Measurements from ENCODE around the gene MCF2L.

DNA sequence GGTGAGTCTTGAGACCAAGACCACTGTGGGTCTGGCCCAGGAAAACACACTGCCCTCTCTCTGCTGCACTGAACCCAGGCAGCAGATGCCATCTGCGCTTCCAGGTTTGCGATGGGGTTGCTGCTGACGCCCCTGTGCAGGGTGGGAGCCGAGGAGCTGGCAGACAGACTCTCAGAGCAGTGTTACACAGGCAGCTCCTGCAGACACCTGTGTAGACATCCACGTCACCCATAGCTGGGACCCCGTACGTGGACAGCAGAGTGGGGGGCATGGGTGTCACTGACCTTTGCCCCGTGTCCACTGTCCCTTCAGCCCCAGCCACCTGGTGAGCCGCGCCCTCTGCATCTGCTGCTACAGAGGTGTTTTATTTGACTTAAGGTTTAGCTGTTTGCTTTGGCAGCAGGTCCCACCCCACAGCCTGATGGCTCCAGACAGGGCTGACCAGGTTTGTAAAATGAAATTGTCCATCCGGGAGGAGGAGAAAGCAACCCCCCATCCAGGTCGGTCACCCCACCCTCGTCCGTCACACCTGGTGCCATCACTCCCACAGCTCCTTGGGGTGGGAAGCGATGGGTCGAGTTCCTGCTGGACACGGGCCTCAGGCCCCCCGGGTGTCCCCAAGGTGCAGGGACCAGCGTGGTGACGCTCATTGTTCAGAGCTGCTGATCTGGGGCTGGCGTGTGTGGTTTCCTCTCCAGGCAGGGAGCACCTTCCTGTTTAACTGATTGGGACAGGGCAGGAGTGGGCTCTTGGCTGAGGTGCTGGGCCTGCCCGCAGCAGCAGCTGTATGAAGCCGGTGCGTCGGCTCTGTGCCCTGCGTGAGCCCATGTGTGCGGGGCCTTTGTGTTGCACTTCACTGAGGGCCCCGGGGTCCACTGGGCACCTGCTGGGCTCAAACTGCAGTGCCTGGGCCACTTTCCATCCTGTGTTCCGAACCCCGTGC is 28.4 kb downstream of the MCF2L start:
- TF ChIP-seq POLR2AphosphoS5 (IDR thresholded peaks at IDR 0.05; ENCODE audit: low read depth, low read length) (no peak), POLR2A (IDR thresholded peaks at IDR 0.05; ENCODE audit: low read depth, low read length) (no peak), SPI1 (IDR thresholded peaks at IDR 0.05; ENCODE audit: low read depth, low read length) (no peak), TAF1 (IDR thresholded peaks at IDR 0.05; ENCODE audit: low read depth, low read length) (no peak)

All from GM12891 (cell line).